Lower leg skin (tissue), 4 donors: ENCODE measurements around the gene SLC6A1. TPM values are rescaled to one million over a fixed set of nuclear protein-coding genes. Genes with fewer than 3 reads are reported as not detected.
"Not testable (repeated sequence)": the region's sequence is repeated elsewhere in the genome, so short reads cannot be mapped to it uniquely, and the experiment has no call there.

Experiments
- DNase-seq, 2 donors: peaks; one replicate each; pipeline ENCODE4 v3.0.0-alpha.2; 2019; ENCODE audit warnings: low spot score in 2 of 2
- H3K4me3 ChIP-seq: fragments of 200-600 bp; sonication (generic); 2 replicates; pipeline ENCODE4 v1.5.1; 2017; ENCODE audit warnings: mild to moderate bottlenecking, low read depth; ENCODE audit not compliant: poor library complexity, severe bottlenecking
- POLR2A ChIP-seq, 2 donors: fragments of 450-650 bp; IDR thresholded peaks; one replicate each; pipeline ENCODE4 v1.6.1; 2016 to 2017; ENCODE audit warnings: antibody characterized with exemption in 2 of 2, mild to moderate bottlenecking in 1 of 2, moderate library complexity in 1 of 2
- WGBS, 2 donors: methylation state at CpG; one replicate each; pipeline ENCODE4 v1.1.5; 2018; 5-methylcytosine and 5-hydroxymethylcytosine counted together
- intact Hi-C: fragments of 100-400 bp; cut with DNase I; formaldehyde crosslinking; loops from one replicate; pipeline ENCODE4 v1.15.0; 2023; ENCODE audit warnings: low total_unique reads
- total RNA-seq, 4 donors: library from RNA; depleted of rRNA; stranded (reverse); fragments of >200 nt; gene quantifications; one replicate each; pipeline ENCODE4 v1.1.0, GENCODE V29; 2016
- TF ChIP-seq, protein P1 (sequence below), 3 donors: fragments of 450-650 bp; IDR thresholded peaks; one replicate each; pipeline ENCODE4 v1.5.1; 2016; ENCODE audit warnings: antibody characterized with exemption in 3 of 3, mild to moderate bottlenecking in 3 of 3, moderate library complexity in 2 of 3

The SLC6A1 gene
- total RNA-seq, 4 donors from 2014 or later, result 0.10 to 2.3 (median 1.1) TPM; not detected in 1

DNA sequence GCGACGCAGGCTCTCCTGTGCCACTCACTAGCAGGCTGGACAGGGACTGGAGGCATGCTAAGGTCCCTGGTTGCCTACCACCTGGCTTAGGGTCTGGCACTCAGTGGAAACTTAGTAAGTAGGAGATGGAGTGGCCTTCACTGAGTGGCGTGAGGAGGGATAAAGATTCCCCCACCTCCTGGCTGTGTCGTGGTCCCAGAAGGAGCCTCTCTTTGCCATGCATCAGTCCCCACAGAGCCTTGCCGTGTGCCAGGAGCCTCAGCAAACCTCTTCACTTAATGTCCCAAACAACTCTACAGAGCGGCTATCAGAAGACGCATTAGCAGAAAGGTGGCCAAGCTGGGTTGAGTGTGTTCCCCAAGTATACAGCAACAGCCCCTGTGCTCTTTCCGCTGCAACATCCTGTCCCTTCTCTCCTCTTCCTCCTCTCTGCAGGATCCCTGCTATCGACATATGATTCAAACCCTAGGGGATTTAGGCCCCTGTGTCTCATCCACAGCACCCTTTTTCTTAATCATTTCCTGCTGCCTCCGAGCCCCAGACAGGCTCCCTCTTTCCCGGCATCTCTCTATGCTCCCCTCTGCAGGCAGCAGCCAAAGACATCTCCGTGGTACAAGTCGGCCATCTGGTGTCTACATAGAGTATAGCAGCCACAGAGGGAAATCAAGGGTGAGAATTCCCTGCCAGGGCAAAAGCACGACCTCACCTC lies 66.7 kb downstream of the SLC6A1 start:
- no peak for TF ChIP-seq POLR2A (IDR thresholded peaks at IDR 0.05)
- TF ChIP-seq, protein P1, sequence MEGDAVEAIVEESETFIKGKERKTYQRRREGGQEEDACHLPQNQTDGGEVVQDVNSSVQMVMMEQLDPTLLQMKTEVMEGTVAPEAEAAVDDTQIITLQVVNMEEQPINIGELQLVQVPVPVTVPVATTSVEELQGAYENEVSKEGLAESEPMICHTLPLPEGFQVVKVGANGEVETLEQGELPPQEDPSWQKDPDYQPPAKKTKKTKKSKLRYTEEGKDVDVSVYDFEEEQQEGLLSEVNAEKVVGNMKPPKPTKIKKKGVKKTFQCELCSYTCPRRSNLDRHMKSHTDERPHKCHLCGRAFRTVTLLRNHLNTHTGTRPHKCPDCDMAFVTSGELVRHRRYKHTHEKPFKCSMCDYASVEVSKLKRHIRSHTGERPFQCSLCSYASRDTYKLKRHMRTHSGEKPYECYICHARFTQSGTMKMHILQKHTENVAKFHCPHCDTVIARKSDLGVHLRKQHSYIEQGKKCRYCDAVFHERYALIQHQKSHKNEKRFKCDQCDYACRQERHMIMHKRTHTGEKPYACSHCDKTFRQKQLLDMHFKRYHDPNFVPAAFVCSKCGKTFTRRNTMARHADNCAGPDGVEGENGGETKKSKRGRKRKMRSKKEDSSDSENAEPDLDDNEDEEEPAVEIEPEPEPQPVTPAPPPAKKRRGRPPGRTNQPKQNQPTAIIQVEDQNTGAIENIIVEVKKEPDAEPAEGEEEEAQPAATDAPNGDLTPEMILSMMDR (IDR thresholded peaks at IDR 0.05), result peak in 1 of 3 donors; percentile 10
- peak; percentile 39 to 82 for DNase-seq
- intact Hi-C loops, result loop anchor here (5.0 kb wide), 1 partner anchor 297 kb away; no protein-coding TSS in a partner anchor
- no peak overlapping the region for H3K4me3 ChIP-seq
- WGBS, 2 donors, result 25 to 31% methylated on average over 14 of the region's 14 CpGs

DNA sequence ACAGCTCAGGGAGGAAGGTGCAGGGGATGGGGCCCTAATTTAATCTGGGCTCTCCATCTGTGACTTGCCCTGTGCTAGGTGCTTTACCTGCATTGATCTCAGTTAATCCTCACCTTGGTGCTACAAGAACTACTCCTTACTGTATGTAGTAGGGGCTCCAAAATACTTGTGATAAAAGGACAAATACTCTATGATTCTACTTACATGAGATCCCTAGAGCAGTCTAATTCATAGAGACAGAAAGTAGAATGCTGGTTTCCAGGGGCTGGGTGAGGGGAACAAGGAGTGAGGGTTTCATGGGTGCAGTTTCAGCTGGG lies 67.2 kb downstream of the SLC6A1 start:
- intact Hi-C loops, result loop anchor here (5.0 kb wide), 1 partner anchor 297 kb away; no protein-coding TSS in a partner anchor
- no peak overlapping the region for H3K4me3 ChIP-seq
- DNase-seq, result no peak

DNA sequence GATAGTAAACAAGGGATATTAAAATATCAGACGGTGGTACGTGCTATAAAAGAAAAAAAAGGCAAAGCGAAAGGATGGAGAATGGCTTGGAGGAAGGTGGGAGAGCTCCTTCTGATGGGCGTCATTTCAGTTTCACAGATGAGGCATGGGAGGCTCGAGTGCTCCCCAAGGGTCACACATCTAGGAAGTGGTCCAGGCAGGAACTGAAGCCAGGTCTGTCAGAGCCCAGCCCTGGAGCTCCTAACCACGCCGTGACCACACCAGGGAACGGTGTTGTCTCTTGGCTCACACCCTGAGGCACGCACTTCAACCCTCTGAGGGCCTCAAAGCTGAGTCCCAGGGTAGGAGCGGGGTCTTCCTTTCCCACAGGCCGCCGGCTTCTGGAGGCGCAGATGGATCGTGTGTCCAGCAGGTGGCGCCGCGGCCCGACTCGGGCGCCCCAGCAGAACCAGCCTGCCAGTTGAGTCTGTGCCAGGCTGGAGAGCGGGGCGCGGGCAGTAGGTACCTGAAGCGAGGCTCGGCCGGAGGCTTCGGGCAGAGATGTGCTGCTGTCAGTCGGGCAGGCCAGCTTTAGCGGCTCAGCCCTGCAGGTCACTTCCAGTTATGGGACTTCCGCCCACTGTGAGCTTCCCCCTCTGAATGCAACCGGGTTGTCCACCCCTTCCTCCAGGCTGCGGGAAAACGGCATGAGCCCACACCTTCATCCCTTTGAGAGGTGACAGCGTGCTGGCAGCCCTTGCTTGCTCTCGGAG lies 68.1 kb downstream of the SLC6A1 start:
- intact Hi-C loops, result no loop called here
- TF ChIP-seq, protein P1 (IDR thresholded peaks at IDR 0.05), result peak in 1 of 3 donors; percentile 47
- TF ChIP-seq POLR2A (IDR thresholded peaks at IDR 0.05), result no peak
- peak; percentile 28 to 91 for DNase-seq
- WGBS, 2 donors, result 25 to 26% methylated on average over 24 to 27 of the region's 35 CpGs
- H3K4me3 ChIP-seq, result no peak overlapping the region

More for the DNA sequence above, 67.2 kb downstream of the SLC6A1 start:
- TF ChIP-seq, protein P1 (IDR thresholded peaks at IDR 0.05), result no peak
- TF ChIP-seq POLR2A (IDR thresholded peaks at IDR 0.05), result no peak

DNA sequence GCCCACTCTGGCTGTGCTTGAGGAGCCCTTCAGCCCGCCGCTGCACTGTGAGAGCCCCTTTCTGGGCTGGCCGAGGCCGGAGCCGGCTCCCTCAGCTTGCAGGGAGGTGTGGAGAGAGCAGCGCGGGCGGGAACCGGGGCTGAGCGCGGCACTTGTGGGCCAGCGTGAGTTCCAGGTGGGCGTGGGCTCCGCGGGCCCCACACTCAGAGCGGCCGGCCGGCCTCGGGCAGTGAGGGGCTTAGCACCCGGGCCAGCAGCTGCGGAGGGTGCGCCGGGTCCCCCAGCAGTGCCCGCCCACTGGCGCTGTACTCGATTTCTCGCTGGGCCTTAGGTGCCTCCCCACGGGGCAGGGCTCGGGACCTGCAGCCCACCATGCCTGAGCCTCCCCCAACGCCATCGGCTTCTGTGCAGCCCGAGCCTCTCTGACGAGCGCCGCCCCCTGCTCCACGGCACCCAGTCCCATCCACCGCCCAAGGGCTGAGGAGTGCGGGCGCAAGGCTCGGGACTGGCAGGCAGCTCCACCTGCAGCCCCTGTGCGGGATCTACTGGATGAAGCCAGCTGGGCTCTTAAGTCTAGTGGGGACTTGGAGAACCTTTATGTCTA lies 68.8 kb downstream of the SLC6A1 start:
- H3K4me3 ChIP-seq, intact Hi-C loops: not testable (repeated sequence)
- 91% methylated on average over 37 to 39 of the region's 41 CpGs for WGBS, 2 donors
- DNase-seq, result peak in 1 of 2 donors; percentile 84

DNA sequence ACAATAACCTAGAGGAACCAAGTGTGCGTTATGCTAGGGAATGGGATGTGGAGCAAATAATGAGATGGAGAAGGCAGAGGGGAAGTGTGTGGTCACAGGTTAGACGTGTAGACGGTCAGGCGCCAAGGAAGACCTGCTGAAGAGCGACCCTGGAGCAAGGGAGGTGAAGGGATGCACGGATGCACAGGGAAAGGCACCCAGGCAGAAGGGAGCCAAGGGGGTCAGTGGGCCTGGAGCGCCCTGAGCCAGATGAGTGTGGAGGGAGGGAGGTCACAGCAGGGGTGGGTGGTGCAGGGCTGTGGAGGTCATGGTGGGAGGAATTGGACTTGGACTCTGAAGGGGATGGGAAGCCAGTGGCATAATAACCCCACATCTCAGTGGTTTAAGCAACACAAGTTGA lies 70.2 kb downstream of the SLC6A1 start:
- DNase-seq, result no peak
- WGBS, 2 donors, result 87% methylated on average over 7 of the region's 7 CpGs
- TF ChIP-seq, protein P1 (IDR thresholded peaks at IDR 0.05), result no peak
- TF ChIP-seq POLR2A (IDR thresholded peaks at IDR 0.05), result no peak
- intact Hi-C loops, result no loop called here
- H3K4me3 ChIP-seq, result no peak overlapping the region

DNA sequence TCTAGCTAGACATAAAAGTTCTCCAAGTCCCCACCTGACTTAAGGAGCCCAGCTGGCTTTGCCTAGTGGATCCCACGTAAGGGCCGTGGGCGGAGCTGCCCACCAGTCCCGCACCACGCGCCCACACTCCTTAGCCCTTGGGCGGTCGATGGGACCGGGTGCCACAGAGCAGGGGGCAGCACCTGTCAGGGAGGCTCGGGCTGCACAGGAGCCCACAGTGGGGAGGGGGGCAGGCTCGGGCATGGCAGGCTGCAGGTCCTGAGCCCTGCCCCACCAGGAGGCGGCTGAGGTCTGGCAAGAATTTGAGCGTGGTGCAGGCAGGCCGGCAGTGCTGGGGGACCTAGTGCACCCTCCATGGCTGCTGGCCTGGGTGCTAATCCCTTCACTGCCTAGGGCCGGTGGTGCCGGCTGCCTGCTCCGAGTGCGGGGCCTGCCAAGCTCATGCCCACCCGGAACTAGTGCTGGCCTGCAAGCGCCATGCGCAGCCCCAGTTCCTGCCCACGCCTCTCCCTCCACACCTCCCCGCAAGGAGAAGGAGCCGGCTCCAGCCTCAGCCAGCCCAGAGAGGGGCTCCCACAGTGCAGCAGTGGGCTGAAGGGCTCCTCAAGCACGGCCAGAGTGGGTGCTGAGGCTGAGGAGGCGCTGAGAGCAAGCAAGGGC lies 78.7 kb downstream of the SLC6A1 start:
- TF ChIP-seq POLR2A (IDR thresholded peaks at IDR 0.05), result no peak
- TF ChIP-seq, protein P1 (IDR thresholded peaks at IDR 0.05), result no peak
- no peak for DNase-seq
- no peak overlapping the region for H3K4me3 ChIP-seq
- 86 to 89% methylated on average over 18 to 20 of the region's 26 CpGs for WGBS, 2 donors
- intact Hi-C loops, result no loop called here
